GM23248 (cell line): ENCODE measurements around the gene SARDH. TPM values are rescaled to one million over a fixed set of nuclear protein-coding genes. Genes with fewer than 3 reads are reported as not detected.

Source experiments
- DNase-seq: peaks from one replicate; pipeline ENCODE4 v3.0.0-alpha.2; 2015
- H2AFZ ChIP-seq: fragments of 200-600 bp; sonication (generic); 2 replicates; pipeline ENCODE4 v1.6.1; 2016; ENCODE audit warnings: antibody characterized with exemption
- H3F3A ChIP-seq: fragments of 200-600 bp; sonication (generic); 2 replicates; pipeline ENCODE4 v1.6.1; 2016; ENCODE audit warnings: mild to moderate bottlenecking, antibody characterized with exemption, mixed run types; ENCODE audit not compliant: insufficient read depth
- H3K27ac ChIP-seq: fragments of 200-600 bp; sonication (generic); 2 replicates; pipeline ENCODE4 v1.5.1; 2016; ENCODE audit warnings: mild to moderate bottlenecking
- H3K27me3 ChIP-seq: fragments of 200-600 bp; sonication (generic); replicated peaks from 2 replicates; pipeline ENCODE4 v1.6.1; 2016; ENCODE audit warnings: mild to moderate bottlenecking; ENCODE audit not compliant: insufficient read depth
- H3K36me3 ChIP-seq: fragments of 200-600 bp; sonication (generic); 2 replicates; pipeline ENCODE4 v1.6.1; 2016; ENCODE audit warnings: low read depth, mild to moderate bottlenecking
- H3K4me1 ChIP-seq: fragments of 200-600 bp; sonication (generic); 2 replicates; pipeline ENCODE4 v1.6.1; 2016; ENCODE audit warnings: mild to moderate bottlenecking; ENCODE audit not compliant: insufficient read depth
- H3K4me2 ChIP-seq: fragments of 200-600 bp; sonication (generic); one replicate; pipeline ENCODE4 v1.6.1; 2016; ENCODE audit warnings: mild to moderate bottlenecking; ENCODE audit not compliant: unreplicated experiment
- H3K4me3 ChIP-seq: fragments of 200-600 bp; sonication (generic); 2 replicates; pipeline ENCODE4 v1.5.1; 2016; ENCODE audit warnings: mild to moderate bottlenecking
- H3K79me2 ChIP-seq: fragments of 200-600 bp; sonication (generic); 2 replicates; pipeline ENCODE4 v1.6.1; 2016; ENCODE audit warnings: mild to moderate bottlenecking; ENCODE audit not compliant: insufficient read depth
- H3K9ac ChIP-seq: fragments of 200-600 bp; sonication (generic); 2 replicates; pipeline ENCODE4 v1.6.1; 2016; ENCODE audit warnings: mild to moderate bottlenecking
- H3K9me2 ChIP-seq: fragments of 200-600 bp; sonication (generic); 2 replicates; pipeline ENCODE4 v1.6.1; 2016; ENCODE audit warnings: mixed run types, mild to moderate bottlenecking, moderate library complexity; ENCODE audit not compliant: insufficient read depth
- H3K9me3 ChIP-seq: fragments of 200-600 bp; sonication (generic); one replicate; pipeline ENCODE4 v1.6.1; 2017; ENCODE audit warnings: low read depth
- H4K20me1 ChIP-seq: fragments of 200-600 bp; sonication (generic); 2 replicates; pipeline ENCODE4 v1.6.0; 2016; ENCODE audit not compliant: insufficient read depth
- EZH2 ChIP-seq: fragments of 200-600 bp; sonication (generic); IDR thresholded peaks from 2 replicates; pipeline ENCODE4 v1.6.1; 2018; ENCODE audit warnings: antibody characterized with exemption, mild to moderate bottlenecking; ENCODE audit not compliant: insufficient read depth, poor library complexity, severe bottlenecking
- EZH2phosphoT487 ChIP-seq: fragments of 200-600 bp; sonication (generic); IDR thresholded peaks from 2 replicates; pipeline ENCODE4 v1.6.1; 2018; ENCODE audit warnings: antibody characterized with exemption, moderate library complexity, mild to moderate bottlenecking, low read depth; ENCODE audit not compliant: insufficient read depth
- WGBS, 2 experiments: methylation state at CpG; one replicate each; pipeline ENCODE4 v1.1.6; 2015 to 2017; ENCODE audit warnings: low lambda C conversion rate in 2 of 2, low coverage in 1 of 2; ENCODE audit errors: missing lambda C conversion rate in 2 of 2; 5-methylcytosine and 5-hydroxymethylcytosine counted together
- in situ Hi-C: fragments of 300-500 bp; cut with MboI; formaldehyde crosslinking; loops from 2 replicates; pipeline ENCODE4 v1.15.0; 2020
- polyA plus RNA-seq: library from polyadenylated mRNA; unstranded; fragments of >200 nt; fragmentation: Nextera tagmentation; extraction: Ambion mirVana; gene quantifications from 2 replicates; pipeline ENCODE4 v1.2.1, GENCODE V29; 2016
- total RNA-seq: library from RNA; depleted of rRNA; stranded (reverse); fragments of >200 nt; shearing (Covaris generic); gene quantifications from 2 replicates; pipeline ENCODE4 v1.2.3, GENCODE V29; 2014

Gene SARDH
- total and polyA plus RNA-seq, 2 experiments from 2014 or later = 0.16 to 2.4 TPM

GRCh38 chr9:133635533-133636531 lies 102.3 kb downstream of the SARDH start, which contains the start of gene DBH:
Gene DBH (plus strand): TSS chr9:133636363. CDS start chr9:133636372, 9 bp downstream.
- Histone ChIP-seq H3K27me3 (peaks cover 38% of the 10 kb centered on the region), H2AFZ (no peak within 1 kb of the TSS), H3K9me3 (no peaks in the 10 kb centered on the region), H4K20me1 (no peaks in the 10 kb centered on the region), H3K9ac (no peak within 1 kb of the TSS), H3K36me3 (no peaks in the 10 kb centered on the region), H3K27ac (no peak within 1 kb of the TSS), H3K4me2 (no peak within 1 kb of the TSS), H3K9me2 (no peaks in the 10 kb centered on the region), H3K4me1 (no peaks in the 10 kb centered on the region), H3K4me3 (no peak within 1 kb of the TSS), H3F3A (no peaks in the 10 kb centered on the region), H3K79me2 (no peaks in the 10 kb centered on the region)
- no peak for DNase-seq
- TF ChIP-seq EZH2phosphoT487 = no peak
- TF ChIP-seq EZH2 = no peak
- in situ Hi-C loops = no loop called here
- 56 to 61% methylated on average over 24 of the region's 24 CpGs for WGBS, 2 experiments

- Histone ChIP-seq H3K79me2 (no peaks in the 10 kb centered on the region), H3K36me3 (no peaks in the 10 kb centered on the region), H3K27ac (no peak overlapping the region), H3K4me3 (no peak overlapping the region), H3K9me2 (no peaks in the 10 kb centered on the region), H4K20me1 (no peaks in the 10 kb centered on the region), H3K27me3 (peaks cover 38% of the 10 kb centered on the region), H3F3A (no peaks in the 10 kb centered on the region), H2AFZ (no peak overlapping the region), H3K9me3 (no peaks in the 10 kb centered on the region), H3K4me1 (no peaks in the 10 kb centered on the region), H3K9ac (no peak overlapping the region), H3K4me2 (no peak overlapping the region)
- in situ Hi-C loops = no loop called here
- no peak for TF ChIP-seq EZH2
- no peak for TF ChIP-seq EZH2phosphoT487
- 38 to 50% methylated on average over 6 of the region's 6 CpGs for WGBS, 2 experiments
- DNase-seq = no peak
Measured at GRCh38 chr9:133635098-133635497, 103.1 kb downstream of the SARDH start.

DNA sequence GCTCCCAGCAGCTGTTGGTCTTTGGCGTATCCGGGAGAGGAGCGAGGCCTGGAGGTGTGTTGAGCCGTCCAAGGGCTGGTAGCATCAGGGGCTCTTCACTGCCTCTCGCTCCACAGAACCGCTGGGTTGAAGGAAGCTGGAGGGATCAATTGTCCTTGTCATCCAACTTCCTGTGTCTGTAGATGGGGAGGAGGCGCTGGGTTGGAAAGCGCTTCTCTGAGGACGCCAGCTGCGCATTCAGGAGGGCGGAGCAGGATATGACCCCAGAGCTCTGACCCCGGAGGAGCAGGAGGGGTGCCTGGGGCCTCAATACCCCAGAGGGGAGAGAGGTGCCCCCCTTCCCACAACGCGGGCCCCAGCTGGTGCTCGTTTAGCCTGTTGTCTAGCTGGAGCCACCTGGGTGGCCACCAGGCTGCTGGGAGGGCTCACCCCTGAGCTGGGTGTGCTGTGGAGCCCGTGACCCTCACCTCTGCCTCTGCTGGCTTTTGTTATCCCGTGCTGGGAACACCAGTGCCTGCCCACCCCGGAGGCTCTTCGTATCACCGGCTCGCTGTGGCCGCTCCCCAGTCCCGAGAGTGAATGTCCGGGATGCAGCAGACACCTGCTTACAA lies 104.0 kb downstream of the SARDH start:
- H3K9ac ChIP-seq = no peak overlapping the region
- H3K9me3 ChIP-seq = no peaks in the 10 kb centered on the region
- H3K4me1 ChIP-seq = no peaks in the 10 kb centered on the region
- 23 to 26% methylated on average over 24 of the region's 24 CpGs for WGBS, 2 experiments
- in situ Hi-C loops = no loop called here
- no peak overlapping the region for H3K27ac ChIP-seq
- no peaks in the 10 kb centered on the region for H4K20me1 ChIP-seq
- no peak for DNase-seq
- H3F3A ChIP-seq = no peaks in the 10 kb centered on the region
- H3K36me3 ChIP-seq = no peaks in the 10 kb centered on the region
- H3K9me2 ChIP-seq = no peaks in the 10 kb centered on the region
- TF ChIP-seq EZH2phosphoT487 (no peak), EZH2 (no peak)
- no peaks in the 10 kb centered on the region for H3K79me2 ChIP-seq
- peaks cover 38% of the 10 kb centered on the region for H3K27me3 ChIP-seq
- no peak overlapping the region for H3K4me3 ChIP-seq
- no peak overlapping the region for H3K4me2 ChIP-seq
- no peak overlapping the region for H2AFZ ChIP-seq

- H3K4me2 ChIP-seq = no peak overlapping the region
- H3K4me1 ChIP-seq = no peaks in the 10 kb centered on the region
- H3K9ac ChIP-seq = no peak overlapping the region
- H3K36me3 ChIP-seq = no peaks in the 10 kb centered on the region
- no peaks in the 10 kb centered on the region for H4K20me1 ChIP-seq
- H3K9me3 ChIP-seq = no peaks in the 10 kb centered on the region
- no peak overlapping the region for H3K27ac ChIP-seq
- H3F3A ChIP-seq = no peaks in the 10 kb centered on the region
- DNase-seq = no peak
- peaks cover 38% of the 10 kb centered on the region for H3K27me3 ChIP-seq
- TF ChIP-seq EZH2 = no peak
- TF ChIP-seq EZH2phosphoT487 = no peak
- H3K79me2 ChIP-seq = no peaks in the 10 kb centered on the region
- H3K4me3 ChIP-seq = no peak overlapping the region
- no peaks in the 10 kb centered on the region for H3K9me2 ChIP-seq
- in situ Hi-C loops = no loop called here
- H2AFZ ChIP-seq = no peak overlapping the region
- 38 to 48% methylated on average over 8 of the region's 8 CpGs for WGBS, 2 experiments
Measured at GRCh38 chr9:133633681-133634080, 104.5 kb downstream of the SARDH start.
